Activated CD4-positive, alpha-beta T cell treated with anti-CD3 and anti-CD28 coated beads for 24 hours (primary cell): Measurements from ENCODE around the gene B9D2.

Experiments
- DNase-seq, 2 donors: peaks; one replicate each; pipeline ENCODE4 v3.0.0-alpha.2; 2020; ENCODE audit warnings: low read depth in 2 of 2

Gene B9D2

DNA sequence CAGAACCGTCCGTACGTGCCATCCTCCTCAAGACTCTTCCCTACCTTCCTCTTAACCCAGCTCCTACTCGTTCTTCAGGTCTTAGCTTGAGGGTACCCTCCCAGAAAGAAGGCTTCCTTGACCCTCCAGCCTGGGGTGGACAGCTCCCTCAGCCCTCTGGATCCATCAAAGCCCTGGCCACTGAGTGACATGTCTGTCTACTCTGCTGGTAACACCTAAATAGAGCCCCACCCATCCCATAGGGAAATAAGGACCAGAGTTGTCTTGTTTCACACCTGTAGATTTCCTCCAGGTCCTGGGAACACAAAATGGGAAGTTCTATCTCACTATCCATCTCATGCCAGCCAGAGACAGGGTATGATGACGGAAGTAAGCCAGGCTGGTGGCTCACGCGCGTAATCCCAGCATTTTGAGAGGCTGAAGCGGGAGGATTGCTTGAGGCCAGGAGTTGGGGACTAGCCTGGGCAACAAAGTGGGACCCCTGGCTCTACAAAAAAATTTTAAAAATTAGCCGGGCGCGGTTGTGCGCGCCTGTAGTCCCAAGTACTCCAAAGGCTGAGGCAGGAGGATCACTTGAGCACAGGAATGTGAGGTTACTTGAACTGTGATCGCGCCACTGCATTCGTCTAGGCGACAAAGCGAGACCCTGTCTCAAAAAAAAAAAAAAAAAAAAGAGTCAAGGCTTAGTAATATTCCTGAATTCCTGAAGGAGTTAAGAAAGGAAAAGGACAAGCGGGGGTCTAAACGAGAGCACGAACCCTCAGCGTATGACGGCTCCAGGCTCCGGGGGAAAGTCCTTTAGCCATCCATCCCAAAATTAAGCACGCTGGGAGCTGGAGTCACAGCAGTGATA is 54.5 kb downstream of the B9D2 start:
- no peak for DNase-seq

DNA sequence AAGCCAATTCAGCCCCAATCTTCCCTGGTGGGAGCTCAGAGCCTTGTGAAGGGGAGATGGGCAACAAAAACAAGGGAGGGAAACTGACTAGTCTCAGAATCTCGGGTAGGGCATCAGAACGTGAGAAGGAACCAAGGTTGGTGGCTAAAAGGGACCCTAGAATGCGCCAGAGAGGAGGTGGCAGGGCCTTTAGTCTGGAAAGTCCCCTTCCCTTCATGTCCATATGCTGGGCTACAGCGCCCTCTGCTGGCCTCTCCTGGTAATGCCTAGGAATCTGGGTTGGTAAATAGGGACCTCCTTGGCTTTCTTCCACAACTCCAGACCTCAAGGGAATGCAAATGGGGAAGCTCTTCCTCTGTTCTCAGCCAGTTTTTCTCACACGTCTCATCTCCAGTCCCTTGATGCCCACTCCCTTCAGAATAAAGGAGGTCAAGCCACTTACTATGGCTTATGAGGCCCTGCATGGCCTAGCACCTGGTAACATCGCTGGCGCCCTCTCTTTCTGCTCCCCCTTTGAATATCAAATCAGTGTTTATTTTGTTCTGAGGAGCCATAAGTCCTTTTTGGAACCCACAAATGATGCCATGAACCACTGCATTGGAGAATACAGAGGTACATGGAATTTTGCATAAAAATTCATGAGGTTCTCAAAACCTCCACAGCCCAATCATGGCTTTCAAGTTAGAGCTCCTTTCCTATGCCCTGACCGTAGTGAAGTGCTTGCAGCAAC is 55.3 kb downstream of the B9D2 start:
- peak; percentile 95 for DNase-seq

DNA sequence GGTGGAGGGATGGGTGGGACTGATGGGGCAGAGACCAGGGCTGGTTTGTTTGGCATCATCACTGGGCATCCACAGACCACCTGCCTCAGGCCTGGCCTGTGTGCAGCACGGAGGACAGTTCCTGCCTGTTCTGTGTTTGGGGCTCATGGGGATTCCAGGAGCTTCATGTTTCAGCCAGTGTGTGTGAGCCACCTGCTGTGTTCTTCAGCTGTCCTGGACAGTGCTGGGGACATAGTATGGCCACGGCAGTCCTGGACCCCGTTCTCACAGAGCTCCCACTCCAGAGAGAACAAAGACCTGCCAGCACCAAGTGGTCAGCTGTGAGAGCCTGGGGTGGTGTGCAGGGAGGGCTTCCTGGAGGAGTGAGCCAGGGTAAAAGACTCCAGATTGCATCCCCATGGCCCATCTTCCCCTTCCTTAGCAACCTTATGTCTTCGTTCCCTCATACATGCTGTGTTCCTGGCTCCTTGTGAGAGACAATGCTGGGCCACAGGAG is 55.9 kb downstream of the B9D2 start:
- no peak for DNase-seq

DNA sequence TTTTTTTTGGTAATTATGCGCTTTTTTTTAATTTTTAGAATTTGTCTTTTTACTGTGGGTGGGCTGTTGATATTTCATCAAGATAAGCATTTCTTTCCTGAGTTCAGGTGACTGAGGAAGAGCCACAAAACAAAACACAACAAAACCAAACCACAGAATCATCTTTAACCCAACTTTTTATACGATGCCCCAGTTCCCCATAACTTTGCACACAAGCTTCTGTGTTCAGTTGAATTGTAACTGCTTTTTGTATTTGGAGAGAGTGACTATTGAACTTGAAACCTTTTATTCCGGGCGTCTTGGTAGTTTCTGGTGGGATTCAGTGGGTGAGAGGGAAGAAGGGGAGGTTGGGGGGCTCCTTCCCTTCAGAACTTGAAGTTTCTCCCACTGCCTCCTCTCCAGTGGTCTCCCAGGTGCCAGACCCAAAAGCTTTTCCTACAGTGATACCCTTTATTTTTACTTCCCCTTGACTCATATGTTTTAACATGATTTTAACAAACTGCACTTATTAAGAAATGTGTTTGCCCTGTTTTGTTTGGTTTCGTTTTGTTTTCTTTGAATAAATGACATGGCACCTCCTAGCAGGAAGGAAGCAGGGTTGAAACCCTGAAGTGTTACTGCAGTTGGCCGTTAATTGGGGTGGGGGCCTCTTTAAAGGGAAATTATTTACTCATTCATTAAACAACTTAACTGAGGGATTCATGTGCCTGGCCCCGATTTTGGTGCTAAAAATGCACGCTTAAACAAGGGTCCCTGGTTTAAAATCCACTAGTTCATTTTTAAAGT is 56.7 kb downstream of the B9D2 start:
- DNase-seq, result no peak

DNA sequence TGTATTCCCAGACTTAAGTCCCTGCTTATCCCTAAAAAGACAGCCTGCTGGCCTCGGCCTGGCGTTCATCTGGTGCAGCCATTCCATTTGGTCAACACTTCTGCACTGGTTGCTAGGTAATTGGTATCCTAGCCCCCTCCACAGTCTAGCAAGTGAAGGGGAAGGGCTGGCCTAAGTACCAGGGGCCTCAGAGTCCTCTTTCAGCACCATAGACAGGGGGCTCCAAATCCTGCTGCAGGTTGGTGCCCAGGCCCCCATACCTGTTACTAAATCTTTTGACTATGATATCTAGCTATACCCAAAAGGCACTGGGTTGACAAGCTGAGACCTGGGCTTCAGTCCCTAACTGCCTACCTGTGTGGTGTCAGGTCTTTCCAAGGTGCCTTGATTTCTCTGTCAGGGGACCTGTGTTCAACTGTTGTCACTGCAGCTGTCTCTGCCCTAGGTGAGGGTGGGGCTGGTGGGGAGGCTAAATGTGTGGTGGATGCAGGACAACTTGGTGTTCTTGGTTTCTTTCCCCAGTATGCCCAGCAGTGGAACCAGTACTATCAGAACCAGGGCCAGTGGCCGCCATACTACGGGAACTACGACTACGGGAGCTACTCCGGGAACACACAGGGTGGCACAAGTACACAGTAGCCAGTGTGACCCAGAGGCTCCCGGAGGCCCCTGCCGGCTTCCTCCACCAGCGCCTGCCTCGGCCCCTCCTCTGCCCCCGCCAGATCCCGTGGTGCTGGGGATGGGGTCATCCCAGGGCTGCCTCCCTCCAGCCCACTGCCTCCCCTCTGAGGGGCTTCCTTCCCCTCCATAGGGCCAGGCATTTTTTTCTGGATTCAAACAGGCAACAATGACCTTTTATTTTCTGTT is 57.8 kb downstream of the B9D2 start:
- no peak for DNase-seq

DNA sequence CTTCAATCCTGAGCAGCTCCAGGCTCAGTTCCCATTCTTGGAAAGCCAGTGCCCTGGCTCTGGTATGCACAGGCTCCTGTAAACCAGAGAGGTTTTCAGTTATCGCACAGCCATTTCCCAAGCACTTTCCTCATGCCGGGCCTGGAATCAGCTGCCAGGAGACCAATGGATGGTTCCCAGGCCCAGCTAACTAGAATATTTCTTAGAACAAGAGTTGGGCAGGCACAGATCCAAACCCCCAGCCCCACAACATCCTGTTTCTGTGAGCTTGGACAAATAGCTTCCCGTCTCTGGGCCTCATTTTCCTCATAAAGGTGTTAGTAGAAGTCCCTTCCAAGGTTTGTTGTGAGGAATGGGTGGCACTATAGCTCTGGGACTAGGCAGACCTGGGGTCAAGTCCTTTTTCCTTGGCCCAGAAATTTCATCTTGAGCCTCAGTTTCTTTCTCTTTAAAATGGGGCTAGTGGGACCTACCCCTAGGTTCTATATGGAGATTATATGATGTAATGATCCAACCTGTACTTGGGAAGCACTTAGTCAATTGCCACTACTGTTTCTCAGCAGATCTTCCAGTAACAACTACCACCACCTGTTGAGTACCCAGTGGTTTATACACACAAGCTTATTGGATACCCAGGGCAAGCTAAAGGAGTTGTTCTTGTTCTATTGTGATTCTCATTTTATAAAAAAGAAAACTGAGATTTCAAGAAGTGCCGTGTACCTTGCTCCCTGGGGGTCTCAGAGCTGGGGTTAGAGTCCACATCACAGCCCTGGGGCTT is 59.1 kb downstream of the B9D2 start:
- no peak for DNase-seq
